ENCODE results near the gene KIAA0513.
A peak's percentile ranks its signal among the peaks of the same experiment; 100 is the strongest.
"Not testable (repeated sequence)": the region's sequence is repeated elsewhere in the genome, so short reads cannot be mapped to it uniquely, and the experiment has no call there.

KIAA0513 gene

DNA sequence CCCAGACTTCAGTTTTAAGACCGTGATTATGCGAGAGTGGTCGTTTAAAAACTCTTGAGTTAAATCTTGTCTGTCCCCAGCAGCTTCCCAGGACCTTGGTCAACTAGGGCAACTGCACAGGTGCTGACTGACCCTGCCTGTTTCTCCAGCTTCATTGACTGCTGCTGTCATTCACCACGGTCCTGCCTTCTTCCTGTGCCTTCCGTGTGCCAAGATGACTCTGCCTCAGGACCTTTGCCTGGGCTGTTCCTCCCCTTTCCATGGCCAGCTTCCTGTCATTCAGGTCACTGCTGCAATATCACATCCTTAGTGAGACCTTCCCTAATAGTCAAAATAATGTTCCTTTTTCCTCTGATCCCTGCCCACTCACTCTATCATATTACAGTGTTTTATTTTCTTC lies 3.9 kb downstream of the KIAA0513 start:
- DNase-seq = no peak

DNA sequence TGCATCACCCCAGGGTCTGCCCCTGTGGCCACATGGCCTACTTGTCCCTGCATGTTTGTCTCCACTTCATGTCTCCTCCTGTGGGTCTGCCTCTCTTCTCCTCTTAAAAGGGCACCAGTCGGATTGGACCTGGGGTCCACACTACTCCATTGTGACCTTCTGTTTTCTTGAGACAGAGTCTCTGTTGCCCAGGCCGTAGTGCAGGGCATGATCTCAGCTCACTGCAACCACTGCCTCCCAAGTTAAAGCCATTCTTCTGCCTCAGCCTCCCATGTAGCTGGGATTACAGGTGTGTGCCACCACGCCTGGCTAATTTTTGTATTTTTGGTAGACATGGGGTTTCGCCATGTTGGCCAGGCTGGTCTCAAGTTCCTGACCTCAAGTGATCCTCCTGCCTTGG lies 4.6 kb downstream of the KIAA0513 start:
- DNase-seq = not testable (repeated sequence)

DNA sequence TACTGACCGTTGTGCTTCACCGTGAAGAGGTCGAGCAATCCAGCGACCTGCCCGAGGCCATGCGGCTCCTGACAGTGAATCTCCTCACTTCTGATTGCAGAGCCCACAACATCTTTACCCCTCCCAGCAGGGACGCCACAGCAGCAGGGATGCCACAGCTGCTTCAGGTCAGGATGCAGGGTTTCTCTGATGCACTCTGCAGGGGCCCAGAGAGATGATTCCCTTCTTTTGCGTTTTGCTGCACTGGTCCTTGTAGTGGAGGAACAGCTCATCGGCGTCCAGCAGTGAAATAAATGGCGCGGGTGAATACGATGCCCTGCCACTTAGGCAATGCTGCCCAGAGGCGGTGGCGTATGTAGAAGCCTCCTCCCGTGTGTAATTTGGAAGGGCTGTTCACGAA lies 5.6 kb downstream of the KIAA0513 start:
- DNase-seq = no peak

DNA sequence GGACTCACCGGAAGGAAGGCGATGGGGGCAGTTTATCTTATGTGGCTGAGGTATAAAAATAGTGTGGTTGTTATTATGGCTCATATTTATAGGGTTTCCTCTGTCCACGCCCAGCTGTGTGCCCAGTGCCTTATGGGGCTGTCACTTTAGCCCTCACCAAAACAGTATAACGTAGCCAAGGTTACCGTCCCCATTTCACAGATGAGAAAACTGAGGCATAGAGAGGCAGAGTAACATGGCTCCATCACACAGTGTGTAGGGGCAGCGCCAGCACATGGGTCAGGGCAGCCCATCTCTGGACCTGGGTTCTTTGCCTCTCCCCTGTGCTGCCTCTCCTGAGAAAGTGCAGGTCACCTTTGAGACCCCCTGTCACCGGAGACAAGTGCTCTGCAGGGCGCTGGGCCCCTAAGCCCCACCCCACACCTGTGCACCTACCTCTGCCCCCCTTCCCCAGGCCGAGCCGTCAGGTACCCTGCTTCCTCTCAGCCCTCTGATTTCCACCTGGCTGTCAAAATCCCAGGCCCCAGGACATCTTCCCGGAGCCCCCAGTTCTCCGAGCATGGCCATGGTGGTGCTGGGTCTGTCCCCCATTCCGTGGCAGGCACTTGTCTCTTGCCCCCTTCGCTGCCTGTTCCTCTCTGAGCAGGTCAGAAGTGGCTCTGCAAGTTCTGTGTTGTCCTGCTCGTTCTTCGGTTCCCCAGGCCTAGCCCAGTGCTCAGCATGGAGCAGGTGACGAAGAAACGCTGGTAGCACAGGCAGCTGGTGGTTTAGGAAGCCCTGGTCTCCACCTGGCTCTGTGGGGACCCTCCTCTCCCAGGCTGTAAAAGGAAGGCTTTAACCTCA lies 7.2 kb downstream of the KIAA0513 start:
- no peak for DNase-seq

DNA sequence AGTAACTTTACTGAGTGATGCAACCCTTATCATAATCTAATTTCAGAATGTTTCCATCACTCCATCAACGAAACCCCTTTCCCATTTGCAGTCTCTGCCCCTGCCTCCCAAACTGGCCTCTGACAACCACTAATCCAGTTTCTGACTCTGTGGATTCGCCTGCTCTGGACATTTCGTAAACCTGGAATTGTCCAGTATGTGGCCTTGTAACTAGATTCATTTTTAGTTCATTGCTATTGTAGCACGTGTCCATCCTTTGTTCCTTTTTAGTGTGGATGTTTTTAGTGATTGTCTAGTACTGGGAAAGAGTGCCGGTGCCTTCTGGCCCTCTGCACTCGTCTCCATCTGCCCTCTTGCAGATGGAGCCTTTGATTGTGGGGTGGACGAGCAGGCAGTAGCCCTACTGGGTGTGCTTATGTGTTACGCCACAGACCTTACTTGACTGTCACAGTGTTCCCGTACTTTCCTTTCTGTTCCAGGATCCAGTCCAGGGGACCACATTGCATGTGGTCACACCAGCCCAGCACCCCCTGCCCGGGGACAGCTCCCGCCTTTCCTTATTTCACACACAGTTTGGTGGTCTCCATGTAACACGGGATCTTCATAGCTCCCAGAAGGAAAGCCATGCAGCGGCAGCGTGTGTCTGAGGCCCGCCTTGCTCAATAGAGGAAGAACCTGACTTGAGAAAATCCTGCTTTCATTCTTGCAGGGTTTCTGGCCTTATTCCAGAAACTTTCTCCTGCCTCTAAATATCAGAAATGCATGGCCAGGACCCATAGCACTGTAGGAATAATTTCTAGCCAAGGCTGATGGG lies 8.8 kb downstream of the KIAA0513 start:
- DNase-seq = no peak

DNA sequence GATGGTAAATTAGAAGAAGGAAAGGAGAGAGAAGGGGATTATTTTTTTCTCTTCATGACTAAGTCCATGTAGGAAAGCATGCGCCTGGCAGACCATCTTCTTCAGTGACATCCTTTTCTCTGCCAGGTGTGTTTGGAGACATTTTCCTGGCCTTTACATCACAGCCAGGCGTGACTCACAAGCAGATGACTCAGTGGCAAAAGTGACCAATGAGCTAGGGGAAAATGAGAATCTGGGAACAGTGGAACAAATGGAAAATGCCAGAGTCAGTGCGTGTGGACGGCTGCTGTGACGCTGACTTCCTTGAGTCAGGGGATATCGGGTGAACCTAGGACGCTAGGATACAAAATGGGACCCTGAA lies 9.4 kb downstream of the KIAA0513 start:
- no peak for DNase-seq

DNA sequence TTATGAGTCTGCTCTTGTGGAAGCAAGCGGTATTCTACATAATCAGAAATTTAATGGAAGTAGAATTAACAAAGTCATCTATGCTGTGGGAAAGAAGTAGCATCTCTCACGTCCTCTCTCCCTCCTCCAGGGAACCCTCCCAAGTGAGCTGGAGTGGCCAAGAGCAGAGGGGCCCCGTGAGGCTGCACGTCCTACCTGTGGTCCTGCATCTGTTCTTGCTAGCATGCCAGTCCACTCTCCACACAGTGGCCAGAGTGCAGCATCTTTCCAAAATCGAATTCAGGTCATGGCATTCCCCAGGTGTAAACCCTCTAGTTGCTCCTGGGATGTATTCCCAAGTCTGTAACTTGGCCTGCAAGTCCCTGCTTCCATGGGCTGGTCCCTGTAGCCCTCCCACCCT lies 10.1 kb downstream of the KIAA0513 start:
- no peak for DNase-seq

DNA sequence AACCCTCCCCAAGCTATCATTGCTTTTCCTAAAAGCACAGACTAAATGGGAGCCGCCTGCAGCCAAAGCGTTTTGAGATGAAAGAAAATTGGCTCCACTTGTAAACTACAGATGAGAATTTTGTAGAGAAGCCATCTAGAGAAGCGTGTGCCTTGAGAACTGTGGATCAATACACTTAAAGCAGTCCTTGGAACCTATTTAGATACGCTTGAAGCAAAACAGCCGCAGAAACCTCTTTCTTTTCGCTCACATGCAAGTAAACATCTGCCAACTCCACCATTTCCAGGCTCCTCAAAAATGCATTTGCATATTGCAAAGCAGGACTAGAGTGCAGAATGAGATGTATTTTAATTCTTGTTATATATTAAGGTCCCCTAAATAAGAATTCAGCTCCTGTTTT lies 13.1 kb downstream of the KIAA0513 start:
- DNase-seq = no peak

DNA sequence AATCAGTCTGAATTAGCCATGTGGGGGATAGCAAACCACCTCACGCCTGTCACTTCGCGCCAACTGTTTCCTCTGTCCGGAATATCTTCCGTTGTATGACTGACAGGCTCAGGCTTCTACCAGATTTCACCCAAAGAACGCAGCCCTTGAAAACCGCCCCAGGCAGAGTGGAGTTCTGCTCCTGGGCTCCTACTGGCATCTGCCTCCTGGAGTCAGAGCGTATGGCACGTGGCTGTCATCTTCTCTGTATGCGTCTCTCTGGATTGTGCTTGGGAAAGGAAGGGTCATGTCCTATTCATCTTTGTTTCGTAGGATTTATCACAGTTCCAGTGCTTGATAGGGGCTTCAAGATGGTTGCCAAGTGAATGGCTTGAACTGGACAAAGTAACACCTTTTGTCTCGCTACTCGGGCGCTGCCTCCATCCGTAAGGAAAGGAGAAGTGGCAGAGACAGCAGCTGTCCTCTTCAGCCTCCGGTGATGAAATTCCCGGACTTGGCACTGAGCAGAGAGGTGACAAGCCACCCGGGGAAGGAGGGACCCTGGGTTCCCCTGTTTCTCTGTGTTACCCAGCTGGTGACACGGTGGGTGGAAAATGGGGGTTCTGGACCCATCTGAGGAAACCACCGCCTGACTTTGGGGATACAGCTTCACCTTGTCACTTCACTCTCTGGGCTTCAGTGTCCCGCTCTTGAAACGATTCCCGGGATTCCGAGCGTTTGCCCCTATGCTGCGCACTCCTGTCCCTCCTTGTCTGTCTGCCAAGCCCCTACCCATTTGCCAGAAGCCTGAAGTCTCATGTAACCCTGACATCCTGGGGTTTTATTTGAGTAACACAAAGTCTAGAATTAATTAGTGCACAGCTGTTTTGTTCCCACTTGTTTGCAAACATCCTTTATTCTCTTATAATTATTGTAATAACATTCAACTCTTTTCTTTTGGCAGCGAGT lies 13.9 kb downstream of the KIAA0513 start:
- peak in 1 of 2 experiments; percentile 39 for DNase-seq

DNA sequence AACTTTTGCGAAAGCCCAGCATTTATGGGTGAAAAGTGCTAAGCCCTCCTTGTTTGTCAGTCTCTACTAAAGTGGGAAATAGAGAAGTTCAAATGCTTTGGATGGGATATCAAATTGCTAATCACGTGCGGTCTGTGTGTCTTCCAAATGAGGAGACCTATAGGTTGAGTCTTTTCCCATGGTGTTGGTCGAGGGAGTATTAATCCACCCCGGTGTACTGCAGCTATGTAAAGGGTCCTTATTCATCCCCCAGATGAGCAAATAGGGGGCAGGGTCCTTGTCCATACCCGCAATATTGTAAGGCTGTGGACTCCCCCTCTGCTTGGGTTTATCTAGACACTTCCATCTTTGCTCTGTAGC lies 14.6 kb downstream of the KIAA0513 start:
- peak in 1 of 2 experiments; percentile 31 for DNase-seq

DNA sequence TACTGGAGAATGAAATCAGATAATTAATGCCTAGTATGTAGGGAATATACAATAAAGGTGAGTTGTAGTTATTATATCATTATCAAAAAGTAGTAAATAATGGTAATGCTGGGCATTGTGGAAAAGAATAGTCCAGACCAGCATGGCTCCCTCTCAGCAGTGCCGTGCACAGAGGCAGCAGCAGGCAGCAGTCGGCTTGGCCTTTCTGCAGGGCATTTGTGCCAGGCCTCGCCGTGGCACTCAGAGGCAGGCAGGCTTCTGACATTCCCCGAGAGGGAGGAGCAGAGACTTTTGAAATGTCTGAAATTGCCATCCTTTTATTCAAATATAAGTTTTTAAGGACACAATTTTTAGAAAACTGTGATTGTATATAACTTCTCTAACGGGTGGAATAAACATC lies 15.0 kb downstream of the KIAA0513 start:
- DNase-seq = no peak

DNA sequence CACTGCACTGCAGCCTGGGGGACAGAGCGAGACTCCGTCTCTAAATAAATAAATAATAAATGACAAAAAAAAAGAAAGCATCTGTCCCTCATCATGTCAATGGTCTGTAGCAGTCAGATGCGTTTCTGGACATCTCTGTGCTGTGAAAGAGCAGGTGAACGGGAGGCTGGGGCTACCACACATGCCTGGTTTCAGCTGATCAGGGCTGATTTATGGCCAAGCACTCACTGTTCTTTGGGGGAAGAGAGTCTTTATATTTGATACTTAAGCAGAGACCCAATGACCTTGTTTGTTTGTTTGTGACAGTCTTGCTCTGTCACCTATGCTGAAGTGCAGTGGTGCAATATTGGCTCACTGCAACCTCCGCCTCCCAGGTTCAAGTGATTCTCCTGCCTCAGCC lies 17.5 kb downstream of the KIAA0513 start:
- no peak for DNase-seq

DNA sequence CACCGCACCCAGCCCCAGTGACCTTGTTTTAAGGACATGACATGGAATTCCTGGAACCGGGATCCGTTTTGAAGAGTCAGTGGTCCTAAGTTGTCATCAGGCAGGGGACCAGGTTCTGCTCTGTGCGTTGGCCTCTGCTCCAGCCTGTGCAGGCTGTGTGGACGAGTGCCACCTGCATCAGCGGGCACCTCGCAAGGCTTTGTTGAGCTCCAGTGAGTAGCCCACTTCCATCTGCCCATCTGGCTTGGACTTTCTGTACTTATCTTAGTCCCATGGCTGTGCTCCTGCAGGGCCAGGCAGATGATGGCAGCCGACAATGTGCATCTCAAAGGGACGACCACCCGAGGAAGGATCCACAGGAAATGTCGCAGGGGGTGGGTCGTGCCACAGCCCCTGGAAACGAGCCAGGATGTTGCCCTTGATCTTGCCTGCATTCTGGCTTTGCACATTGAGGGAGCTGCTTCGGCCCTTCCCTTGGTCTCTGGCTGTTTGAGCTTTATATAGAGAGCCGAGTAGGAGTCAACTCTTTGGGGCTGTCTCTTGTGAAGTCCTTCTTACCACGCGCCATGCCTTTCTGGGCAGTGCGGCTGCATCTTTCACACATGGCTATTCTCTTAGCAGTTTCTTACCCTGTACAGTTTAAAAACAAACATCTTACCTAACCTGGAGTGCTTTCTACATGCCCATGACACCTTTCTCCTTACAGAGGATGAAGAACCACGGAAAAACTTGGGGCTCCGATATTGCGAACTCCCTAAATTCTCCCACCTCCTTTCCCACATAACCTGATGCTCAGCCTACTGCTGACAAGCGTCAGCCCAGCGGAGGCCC lies 18.3 kb downstream of the KIAA0513 start:
- no peak for DNase-seq

DNA sequence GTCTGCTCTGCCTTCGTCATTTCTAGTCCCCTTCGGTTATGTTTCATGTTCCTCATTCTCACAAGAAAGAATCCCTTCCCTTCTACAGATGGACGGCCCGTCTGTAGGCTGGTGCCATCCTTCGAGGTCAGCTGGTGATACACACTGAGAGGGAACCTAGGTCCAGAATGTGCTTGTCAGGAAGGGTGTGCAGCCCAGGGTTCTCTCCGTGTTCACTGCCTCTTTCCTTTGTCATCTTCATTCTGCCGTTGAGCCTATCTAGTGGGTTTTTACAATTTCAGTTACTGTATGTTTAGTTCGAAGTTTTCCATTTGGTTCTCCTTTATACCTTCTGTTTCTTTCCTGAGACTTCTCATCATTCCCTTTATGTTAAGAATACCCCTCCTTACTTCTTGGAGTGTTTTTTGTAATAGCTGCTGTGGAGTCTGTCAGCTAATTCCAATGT lies 18.9 kb downstream of the KIAA0513 start:
- no peak for DNase-seq

DNA sequence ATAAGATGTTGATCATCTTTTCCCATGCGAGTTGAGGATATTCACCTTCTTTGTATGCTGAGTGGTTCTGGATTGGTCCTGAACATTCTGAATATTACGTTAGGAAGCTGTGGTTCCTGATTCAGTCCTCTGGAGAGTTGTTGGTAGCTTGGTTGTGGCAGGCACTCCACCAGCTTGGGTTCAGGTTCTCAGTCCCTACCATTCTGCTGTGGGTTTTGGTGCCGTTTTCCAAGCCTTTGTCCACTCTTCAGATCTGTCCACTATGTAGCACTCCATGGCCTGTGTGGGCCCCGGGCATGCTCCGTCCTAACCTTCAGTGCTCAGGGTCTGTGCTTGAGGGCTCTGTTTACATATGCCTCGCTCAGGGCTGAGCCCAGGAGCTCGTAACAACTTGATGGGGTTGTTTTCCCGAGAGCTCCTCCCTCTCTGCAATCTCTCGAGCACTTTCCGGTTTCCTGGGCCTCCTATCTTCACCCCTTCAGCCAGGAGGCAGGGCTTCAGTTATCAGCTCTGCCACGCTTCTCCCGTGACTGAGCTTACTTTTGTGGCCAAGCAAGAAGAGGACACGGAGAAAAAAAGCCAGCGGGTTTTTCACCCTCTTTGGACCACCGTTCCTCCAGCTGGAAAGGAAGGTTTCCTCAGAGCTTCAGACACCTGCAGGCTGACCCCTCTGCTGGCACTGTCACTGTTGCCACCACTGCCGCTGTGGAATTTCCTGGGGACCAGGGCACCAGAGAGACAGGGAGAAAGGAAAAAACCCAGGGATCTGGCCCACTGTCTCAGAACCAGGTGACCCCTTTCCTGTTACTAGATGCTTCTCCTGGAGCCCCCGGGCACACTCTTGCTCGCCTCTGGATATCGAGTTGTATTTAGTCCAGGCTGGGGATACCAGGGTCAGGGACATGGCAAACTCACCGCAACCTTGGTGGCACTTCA lies 19.6 kb downstream of the KIAA0513 start:
- no peak for DNase-seq

DNA sequence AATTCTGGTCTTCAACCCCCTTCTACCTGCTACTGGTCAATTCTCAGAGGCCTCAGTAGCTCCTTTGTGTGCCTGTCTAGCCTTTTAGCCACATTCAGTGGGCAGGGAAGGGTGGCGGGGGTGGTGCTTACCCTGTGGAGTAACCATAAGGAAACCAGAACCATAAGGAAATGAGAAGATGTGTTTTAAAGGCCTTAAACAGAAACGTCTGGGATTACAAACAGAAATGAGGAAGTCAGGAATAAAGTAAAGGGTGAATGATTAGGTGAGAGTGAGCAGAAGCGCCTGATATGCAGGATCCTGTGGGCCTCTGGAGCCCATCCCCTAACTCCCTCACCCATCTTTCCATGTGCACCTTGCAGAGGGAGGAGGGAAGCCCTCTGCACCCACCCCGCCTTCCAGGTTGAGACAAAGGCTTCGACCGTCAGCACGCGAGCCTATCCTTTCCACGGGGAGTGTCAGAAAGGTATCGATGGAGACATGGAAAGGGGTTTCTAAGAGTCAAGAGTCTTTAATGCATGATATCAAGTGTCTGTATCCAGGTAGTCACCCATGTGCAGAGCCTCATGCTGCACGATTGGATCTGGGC lies 20.4 kb downstream of the KIAA0513 start:
- DNase-seq = no peak

DNA sequence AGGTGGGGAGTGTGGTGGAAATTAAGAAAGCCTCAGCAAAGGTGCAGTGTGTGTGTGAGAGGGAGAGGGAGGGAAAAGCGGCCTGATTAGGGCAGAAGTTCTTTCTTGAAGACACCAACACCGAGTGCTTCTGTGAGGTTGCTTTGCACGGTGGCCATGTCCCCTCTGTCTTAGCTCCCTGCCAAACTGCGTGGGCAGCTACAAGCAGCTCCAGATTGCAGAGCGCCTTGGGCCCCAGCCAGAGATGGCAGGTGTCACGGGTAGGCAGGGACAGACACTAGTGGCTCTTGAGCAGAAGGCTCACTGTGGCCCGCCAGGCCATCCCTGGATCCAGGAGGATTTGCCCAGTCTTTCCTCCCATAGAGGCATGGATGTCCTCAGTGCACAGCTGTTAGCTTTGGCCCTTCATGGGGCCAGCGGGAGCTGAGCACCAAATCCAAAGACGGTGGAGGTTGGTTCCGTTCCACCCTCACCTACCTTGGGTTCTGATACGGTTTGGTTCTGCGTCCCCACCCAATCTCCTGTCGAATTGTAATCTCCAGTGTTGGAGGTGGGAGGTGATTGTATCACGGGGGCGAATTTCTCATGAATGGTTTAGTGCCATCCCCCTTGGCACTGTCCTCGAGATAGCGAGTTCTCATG lies 21.4 kb downstream of the KIAA0513 start:
- DNase-seq = no peak

DNA sequence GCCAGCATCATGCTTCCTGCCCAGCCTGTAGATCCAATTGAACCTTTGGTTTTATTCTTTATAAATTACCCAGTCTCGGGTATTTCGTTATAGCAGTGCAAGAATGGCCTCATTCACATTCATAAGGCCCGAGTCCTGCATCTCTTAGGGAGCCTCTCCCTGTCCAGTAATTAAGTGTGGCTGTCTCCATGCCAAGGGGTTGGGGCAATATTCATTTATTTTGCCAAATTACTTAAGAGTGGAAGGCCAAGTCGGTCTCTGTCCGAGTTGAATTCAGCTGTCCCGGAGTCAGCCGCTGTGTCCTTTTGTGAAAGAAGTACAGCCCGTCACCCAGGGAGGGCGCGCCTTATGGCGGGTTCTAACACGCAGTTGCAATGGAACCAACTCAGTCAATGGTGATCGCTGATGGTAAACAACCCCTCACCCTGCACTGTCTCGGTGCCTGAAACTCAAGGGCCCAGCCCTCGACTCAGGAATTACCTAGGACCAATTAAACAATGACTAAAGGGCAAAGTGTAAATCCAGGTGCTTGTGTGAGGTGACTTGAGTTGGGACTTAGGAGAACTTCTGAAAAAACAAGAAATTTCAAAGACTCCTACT lies 22.2 kb downstream of the KIAA0513 start:
- DNase-seq = no peak

DNA sequence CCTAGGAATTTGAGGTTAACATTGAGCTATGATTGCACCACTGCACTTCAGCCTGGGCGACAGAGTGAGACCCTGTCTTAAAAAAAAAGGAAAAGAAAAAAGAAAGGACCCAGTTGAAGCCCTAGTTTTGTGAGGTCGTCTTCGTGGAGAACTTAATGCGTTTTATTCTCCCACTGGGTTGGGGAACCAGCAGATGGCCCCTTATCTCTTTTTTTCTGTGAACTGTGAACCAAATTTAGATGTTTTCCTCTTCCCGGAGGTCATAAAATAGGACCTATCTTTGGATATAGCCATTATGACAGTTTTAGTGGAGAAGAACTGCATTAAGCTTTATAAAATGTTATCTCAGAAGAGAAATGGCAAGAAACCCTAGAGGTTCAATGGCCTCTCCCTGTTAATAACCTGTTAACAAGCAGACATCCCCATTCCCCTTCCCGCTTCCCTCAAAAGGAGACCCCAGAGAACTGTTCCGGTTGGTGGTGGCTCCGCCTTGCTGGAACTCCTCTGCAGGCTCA lies 23.5 kb downstream of the KIAA0513 start:
- no peak for DNase-seq
